ENCODE results near the gene MAP2K5. TPM values are rescaled to one million over a fixed set of nuclear protein-coding genes. Genes with fewer than 3 reads are reported as not detected.

The MAP2K5 gene
- total and polyA plus RNA-seq, 9 of the 15 experiments (the other 6 are each of a cell fraction or from before 2014, with no cell fraction given) = 0.41 to 16.5 (median 7.5) TPM

- TF ChIP-seq CXXC5 (CRISPR knock-in tag; IDR thresholded peaks at IDR 0.05) (peak; percentile 96), ZNF165 (CRISPR knock-in tag; IDR thresholded peaks at IDR 0.05; ENCODE audit: borderline replicate concordance) (no peak), PML (IDR thresholded peaks at IDR 0.05; ENCODE audit: low read length) (peak; percentile 37; the same call in 1 of the 2 replicates), SPI1 (IDR thresholded peaks at IDR 0.05; ENCODE audit: borderline replicate concordance, low read depth, low read length) (no peak), RERE (CRISPR knock-in tag; IDR thresholded peaks at IDR 0.05; ENCODE audit: borderline replicate concordance) (no peak), E2F8 (IDR thresholded peaks at IDR 0.05; ENCODE audit: low read depth, partially characterized antibody) (peak; percentile 21), DDX20 (tag; IDR thresholded peaks at IDR 0.05; ENCODE audit: low read depth) (no peak), MYC (IDR thresholded peaks at IDR 0.05; ENCODE audit: low read depth, low read length) (peak; percentile 92), MYC (CRISPR knock-in tag; IDR thresholded peaks at IDR 0.05; ENCODE audit: borderline replicate concordance, low read depth) (peak; percentile 70; the same call in 1 of the 2 replicates), NFRKB (IDR thresholded peaks at IDR 0.05; ENCODE audit: low read depth) (peak; percentile 62), CBX2 (IDR thresholded peaks at IDR 0.05; ENCODE audit: insufficient read depth, low read length, poor library complexity, severe bottlenecking) (no peak), ZNF699 (CRISPR knock-in tag; IDR thresholded peaks at IDR 0.05; ENCODE audit: insufficient replicate concordance) (no peak), HMG20A (CRISPR knock-in tag; conservative IDR thresholded peaks at IDR 0.05) (no peak), TARDBP (IDR thresholded peaks at IDR 0.05) (no peak), ESRRA (IDR thresholded peaks at IDR 0.05; ENCODE audit: borderline replicate concordance, low read depth) (peak; percentile 53; the same call in 1 of the 2 replicates), BACH1 (tag; IDR thresholded peaks at IDR 0.05) (no peak), MAZ (CRISPR knock-in tag; conservative IDR thresholded peaks at IDR 0.05 in 1 of 2, IDR thresholded peaks at IDR 0.05 in 1 of 2) (peak; percentile 54 to 70; a peak in 2 of 4 replicates), SP1 (CRISPR knock-in tag; IDR thresholded peaks at IDR 0.05) (peak; percentile 15; the same call in 1 of the 2 replicates), HDAC1 (IDR thresholded peaks at IDR 0.05) (peak in 1 of 2 experiments; percentile 76; a peak in 2 of 4 replicates)
These were observed at the start of gene MAP2K5 (continued) for GRCh38 chr15:67542420-67543347.
